H1 (cell line): ENCODE measurements around the gene SMAD7. TPM values are rescaled to one million over a fixed set of nuclear protein-coding genes. Genes with fewer than 3 reads are reported as not detected.

Experiments used
- CTCF ChIA-PET: fragments of 300-600 bp; sonication (Branson Sonifier 250); formaldehyde crosslinking; loops from one replicate; lab custom pipeline; 2021; ENCODE audit not compliant: partially characterized antibody; lab: Charles Lee
- POLR2A ChIA-PET: fragments of 300-600 bp; sonication (Branson Sonifier 250); formaldehyde crosslinking; loops from one replicate; lab custom pipeline; 2021; ENCODE audit warnings: inconsistent platforms; ENCODE audit not compliant: partially characterized antibody; lab: Charles Lee
- DNase-seq, 2 experiments: peaks; one replicate each; pipeline versions ENCODE4 v3.0.0 to v3.0.0-alpha.2; 2010 to 2022; ENCODE audit warnings: low spot score in 2 of 2, low read depth in 1 of 2, mixed read lengths in 1 of 2
- FAIRE-seq: peaks from 2 replicates; lab custom pipeline; 2011; peaks lifted over from hg19 to GRCh38; lab: Jason Lieb, UNC
- H2AFZ ChIP-seq: 2 replicates; pipeline ENCODE4 v1.8.1; 2012; ENCODE audit warnings: low read length, inconsistent platforms
- H2AK5ac ChIP-seq: 2 replicates; pipeline ENCODE4 v1.6.1; 2013; ENCODE audit warnings: low read depth, low read length
- H2BK120ac ChIP-seq: replicated peaks from 2 replicates; pipeline ENCODE3; 2013; ENCODE audit warnings: low read depth, low read length, inconsistent platforms
- H2BK12ac ChIP-seq: 2 replicates; pipeline ENCODE4 v1.6.1; 2013; ENCODE audit warnings: low read depth, low read length
- H2BK15ac ChIP-seq: 2 replicates; pipeline ENCODE4 v1.6.1; 2013; ENCODE audit warnings: low read length
- H2BK20ac ChIP-seq: 2 replicates; pipeline ENCODE4 v1.6.1; 2013; ENCODE audit warnings: low read length
- H2BK5ac ChIP-seq: 2 replicates; pipeline ENCODE4 v1.6.1; 2013; ENCODE audit warnings: low read depth, low read length
- H3K14ac ChIP-seq: 2 replicates; pipeline ENCODE4 v1.6.1; 2013; ENCODE audit warnings: inconsistent platforms; ENCODE audit not compliant: insufficient read length
- H3K18ac ChIP-seq: 2 replicates; pipeline ENCODE4 v1.6.1; 2013; ENCODE audit warnings: low read length; ENCODE audit errors: extremely low read depth
- H3K23ac ChIP-seq: 2 replicates; pipeline ENCODE4 v1.6.1; 2013; ENCODE audit warnings: inconsistent platforms; ENCODE audit not compliant: insufficient read length
- H3K23me2 ChIP-seq: 2 replicates; pipeline ENCODE4 v1.6.1; 2013; ENCODE audit warnings: low read depth, low read length
- H3K27ac ChIP-seq: 2 replicates; pipeline ENCODE4 v1.6.1; 2011; ENCODE audit warnings: low read depth, low read length, inconsistent platforms
- H3K27me3 ChIP-seq, 4 experiments: replicated peaks in 1 of 4; 1 replicate in 1 of 4; 2 replicates in 3 of 4; pipeline versions ENCODE4 v1.6.1 to v1.8.1; 2011 to 2013; ENCODE audit warnings: low read length in 3 of 4, mild to moderate bottlenecking in 3 of 4, inconsistent platforms in 2 of 4, mixed read lengths in 2 of 4, moderate library complexity in 1 of 4; ENCODE audit not compliant: control insufficient read depth in 3 of 4, insufficient read depth in 3 of 4; ENCODE audit errors: extremely low read depth in 1 of 4
- H3K36me3 ChIP-seq, 4 experiments: 2 replicates each; pipeline versions ENCODE4 v1.6.1 to v1.8.1; 2011 to 2013; ENCODE audit warnings: mild to moderate bottlenecking in 4 of 4, low read length in 3 of 4, moderate library complexity in 2 of 4, control low read depth in 1 of 4, inconsistent platforms in 1 of 4; ENCODE audit not compliant: insufficient read depth in 4 of 4, control insufficient read depth in 2 of 4
- H3K4ac ChIP-seq: replicated peaks from 2 replicates; pipeline ENCODE3; 2013; ENCODE audit warnings: low read length, low read depth, mixed read lengths, inconsistent platforms; ENCODE audit not compliant: insufficient read length
- H3K4me1 ChIP-seq, 4 experiments: replicated peaks in 1 of 4; 1 replicate in 1 of 4; 2 replicates in 3 of 4; pipeline versions ENCODE4 v1.6.1 to v1.8.1; 2011 to 2013; ENCODE audit warnings: low read length in 3 of 4, inconsistent platforms in 2 of 4, mixed read lengths in 1 of 4; ENCODE audit not compliant: insufficient read depth in 4 of 4, control insufficient read depth in 3 of 4
- H3K4me2 ChIP-seq, 2 experiments: 2 replicates each; pipeline versions ENCODE4 v1.6.1 to v1.8.1; 2011 to 2013; ENCODE audit warnings: low read depth in 2 of 2, low read length in 2 of 2, control low read depth in 1 of 2, inconsistent platforms in 1 of 2, mild to moderate bottlenecking in 1 of 2; ENCODE audit not compliant: insufficient read depth in 1 of 2
- H3K4me3 ChIP-seq, 4 experiments: fragments of 200-600, 300-600 bp in 1 of 4; sonication (generic), shearing (Covaris generic), sonication (Bioruptor Twin) in 1 of 4; 2 replicates each; pipeline versions ENCODE4 v1.5.1 to v1.8.1; 2011 to 2016; ENCODE audit warnings: low read length in 4 of 4, low read depth in 3 of 4, control low read depth in 2 of 4, inconsistent platforms in 2 of 4, mild to moderate bottlenecking in 2 of 4, mixed read lengths in 1 of 4, moderate library complexity in 1 of 4; ENCODE audit not compliant: insufficient read depth in 2 of 4; ENCODE audit errors: extremely low read depth in 1 of 4
- H3K56ac ChIP-seq: replicated peaks from 2 replicates; pipeline ENCODE3; 2013; ENCODE audit warnings: low read depth, mild to moderate bottlenecking, mixed read lengths, low read length, inconsistent platforms; ENCODE audit not compliant: insufficient read length
- H3K79me1 ChIP-seq: 2 replicates; pipeline ENCODE4 v1.6.1; 2013; ENCODE audit warnings: low read depth, low read length, control low read depth
- H3K79me2 ChIP-seq, 2 experiments: 2 replicates each; pipeline versions ENCODE4 v1.6.1 to v1.8.1; 2012 to 2013; ENCODE audit warnings: low read length in 2 of 2, mild to moderate bottlenecking in 2 of 2, inconsistent platforms in 1 of 2; ENCODE audit not compliant: insufficient read depth in 2 of 2, control insufficient read depth in 1 of 2
- H3K9ac ChIP-seq, 4 experiments: replicated peaks in 1 of 4; 1 replicate in 1 of 4; 2 replicates in 3 of 4; pipeline versions ENCODE4 v1.6.1 to v1.8.1; 2011 to 2013; ENCODE audit warnings: low read depth in 3 of 4, low read length in 3 of 4, control low read depth in 2 of 4, mild to moderate bottlenecking in 2 of 4, moderate library complexity in 2 of 4, inconsistent platforms in 1 of 4; ENCODE audit errors: extremely low read depth in 1 of 4
- H3K9me3 ChIP-seq, 2 experiments: 2 replicates each; pipeline versions ENCODE4 v1.6.1 to v1.8.1; 2012 to 2013; ENCODE audit warnings: mild to moderate bottlenecking in 2 of 2, moderate library complexity in 2 of 2, control low read depth in 1 of 2, inconsistent platforms in 1 of 2, low read depth in 1 of 2, low read length in 1 of 2, mixed read lengths in 1 of 2; ENCODE audit not compliant: insufficient read depth in 2 of 2
- H4K20me1 ChIP-seq, 2 experiments: replicated peaks in 1 of 2; 2 replicates each; pipeline versions ENCODE3 to v1.8.1; 2011 to 2013; ENCODE audit warnings: inconsistent platforms in 2 of 2, low read length in 2 of 2, mild to moderate bottlenecking in 1 of 2; ENCODE audit not compliant: insufficient read depth in 2 of 2, control insufficient read depth in 1 of 2
- H4K5ac ChIP-seq: 2 replicates; pipeline ENCODE4 v1.6.1; 2013; ENCODE audit warnings: low read length, low read depth, mixed read lengths, inconsistent platforms; ENCODE audit not compliant: insufficient read length
- H4K8ac ChIP-seq: 2 replicates; pipeline ENCODE4 v1.8.0; 2013; ENCODE audit warnings: mild to moderate bottlenecking, moderate library complexity, low read length, inconsistent platforms; ENCODE audit not compliant: insufficient read depth; ENCODE audit errors: extremely low read depth
- H4K91ac ChIP-seq: replicated peaks from 2 replicates; pipeline ENCODE3; 2013; ENCODE audit warnings: low read length, mixed read lengths, inconsistent platforms; ENCODE audit not compliant: insufficient read length
- BCL11A ChIP-seq, 2 experiments: IDR thresholded peaks; one replicate each; pipeline ENCODE4 v1.6.1; 2011; ENCODE audit warnings: low read depth in 2 of 2, low read length in 2 of 2, mild to moderate bottlenecking in 2 of 2
- CHD2 ChIP-seq: IDR thresholded peaks from 2 replicates; pipeline ENCODE4 v1.6.1; 2012; ENCODE audit warnings: low read length, improper control_type of control experiment
- EZH2 ChIP-seq: fragments of 200-600 bp; sonication (generic); IDR thresholded peaks from 2 replicates; pipeline ENCODE4 v1.7.1; 2012; ENCODE audit warnings: low read depth, mild to moderate bottlenecking, moderate library complexity, low read length, inconsistent platforms; ENCODE audit not compliant: severe bottlenecking
- FOSL1 ChIP-seq: IDR thresholded peaks from 2 replicates; pipeline ENCODE4 v1.6.1; 2011; ENCODE audit warnings: mild to moderate bottlenecking, low read depth, low read length, moderate library complexity; ENCODE audit not compliant: insufficient read depth
- KDM5A ChIP-seq: fragments of 200-600 bp; IDR thresholded peaks from 2 replicates; pipeline ENCODE4 v1.7.1; 2012; ENCODE audit warnings: mild to moderate bottlenecking, low read length, inconsistent platforms, mixed read lengths
- NRF1 ChIP-seq: IDR thresholded peaks from 2 replicates; pipeline ENCODE4 v1.6.1; 2011; ENCODE audit warnings: mild to moderate bottlenecking, low read depth, low read length, improper control_type of control experiment
- POLR2A ChIP-seq, 2 experiments: IDR thresholded peaks; 1 replicate in 1 of 2; 2 replicates in 1 of 2; pipeline ENCODE4 v1.6.1; 2011; ENCODE audit warnings: low read depth in 2 of 2, low read length in 2 of 2, mild to moderate bottlenecking in 2 of 2; ENCODE audit errors: control extremely low read depth in 1 of 2
- SRF ChIP-seq: IDR thresholded peaks from 2 replicates; pipeline ENCODE4 v1.6.1; 2011; ENCODE audit warnings: mild to moderate bottlenecking, low read depth, low read length, moderate library complexity
- SUZ12 ChIP-seq: fragments of 200-600 bp; sonication (generic); IDR thresholded peaks from 2 replicates; pipeline ENCODE4 v1.6.1; 2012; ENCODE audit warnings: mild to moderate bottlenecking, inconsistent platforms, low read length, moderate library complexity, mixed read lengths
- TAF1 ChIP-seq: IDR thresholded peaks from 2 replicates; pipeline ENCODE4 v1.6.1; 2011; ENCODE audit warnings: mild to moderate bottlenecking, low read depth, low read length
- TCF12 ChIP-seq: IDR thresholded peaks from 2 replicates; pipeline ENCODE4 v1.6.1; 2011; ENCODE audit warnings: low read depth, mild to moderate bottlenecking, low read length
- TEAD4 ChIP-seq: IDR thresholded peaks from 2 replicates; pipeline ENCODE4 v1.6.1; 2012; ENCODE audit warnings: low read depth, low read length, inconsistent platforms, mixed read lengths
- WGBS, 2 experiments: shearing (Covaris generic) in 1 of 2; methylation state at CpG; one replicate each; pipeline versions ENCODE4 v1.1.6 to v1.1.7; 2013 to 2015; ENCODE audit warnings: low lambda C conversion rate in 2 of 2, mixed read lengths in 2 of 2, inconsistent platforms in 1 of 2, low coverage in 1 of 2, missing lambda C conversion rate in 1 of 2; ENCODE audit not compliant: insufficient replicate concordance in 2 of 2, insufficient coverage in 1 of 2, insufficient read length in 1 of 2; ENCODE audit errors: extremely low coverage in 1 of 2, missing lambda C conversion rate in 1 of 2; 5-methylcytosine and 5-hydroxymethylcytosine counted together
- polyA plus RNA-seq, 7 experiments: library from polyadenylated mRNA; depleted of rRNA in 3 of 7; stranded (reverse) in 5 of 7; unstranded in 2 of 7; fragments of >200 nt in 5 of 7; fragments of 200-250 nt in 2 of 7; gene quantifications; 1 replicate in 5 of 7; 2 replicates in 1 of 7; 4 replicates in 1 of 7; pipeline versions ENCODE4 v1.2.1 to v1.2.3, GENCODE V29; 2011 to 2013; ENCODE audit warnings: missing spikeins in 2 of 7, mixed read lengths in 2 of 7
- total RNA-seq: library from RNA; stranded (reverse); fragmentation: NEBNext Ultra II Directional; extraction: Animal tissue kit (Norgen Biotek cat#: 25700); gene quantifications from 2 replicates; pipeline ENCODE4 v1.2.1, GENCODE V29; 2021

SMAD7 gene
- total and polyA plus RNA-seq, 2 of the 8 experiments (the other 6 are each of a cell fraction or from before 2014, with no cell fraction given), result 6.5 to 15.5 TPM

DNA sequence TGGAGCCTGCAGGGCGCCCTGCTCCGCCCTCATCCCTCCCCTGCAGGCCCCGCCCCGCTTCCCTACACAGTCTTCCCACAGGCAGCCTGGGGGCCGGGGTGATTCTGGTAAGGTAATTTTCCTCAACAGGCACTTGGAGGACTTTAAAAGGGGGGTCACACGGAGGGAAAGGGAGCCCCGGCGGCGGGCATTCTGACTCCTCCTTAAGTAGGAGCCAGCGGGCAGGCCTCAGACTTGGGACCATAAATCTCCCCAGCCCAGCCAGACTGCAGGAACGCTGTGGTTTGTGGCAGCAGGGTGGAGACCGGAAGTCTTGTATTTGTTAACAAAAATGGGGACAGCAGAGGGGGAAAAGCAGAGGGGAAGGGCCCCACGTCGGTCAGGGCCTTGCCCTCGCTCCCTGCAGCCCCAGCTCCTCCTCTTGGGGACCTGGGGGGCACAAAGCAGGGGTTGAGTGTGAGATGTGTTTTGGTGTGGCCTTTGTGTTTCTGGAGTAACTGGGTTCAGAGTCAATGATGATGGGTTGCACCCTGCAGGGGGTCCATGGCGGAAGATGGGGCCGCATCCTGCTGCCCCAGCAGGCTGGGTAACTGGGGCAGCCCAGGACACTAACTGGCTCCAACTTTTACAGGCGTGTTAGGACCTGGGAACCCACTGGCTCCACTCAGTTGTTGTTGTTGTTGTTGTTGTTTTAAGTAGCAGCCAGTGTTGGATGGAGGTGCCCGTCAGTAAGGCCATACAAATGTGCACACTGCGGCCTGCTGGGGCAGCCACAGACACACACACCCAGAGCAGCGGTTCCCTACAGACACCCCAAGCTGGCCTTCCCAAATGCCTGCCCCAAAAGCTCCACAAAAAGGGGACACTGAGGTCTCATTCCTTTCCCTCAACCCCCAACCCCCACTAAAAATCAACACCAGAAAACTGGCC, 27.7 kb downstream of the SMAD7 start:
- no peak overlapping the region for H3K14ac ChIP-seq
- H3K27me3 ChIP-seq, result no peaks in the 10 kb centered on the region; a peak in 1 of 7 replicates
- H2BK20ac ChIP-seq, result no peak overlapping the region
- no peak overlapping the region for H3K27ac ChIP-seq
- no peaks in the 10 kb centered on the region for H3K9me3 ChIP-seq
- H4K20me1 ChIP-seq, result peaks cover 0 to 6% of the 10 kb centered on the region in 2 experiments
- CTCF ChIA-PET, result interaction anchor here (0.8 to 1.9 kb wide), 7 partner anchors 8 to 246 kb away, joined by 3 to 6 read pairs (median 4); no protein-coding TSS in a partner anchor
- no peaks in the 10 kb centered on the region for H3K23me2 ChIP-seq
- no peak overlapping the region for H2BK120ac ChIP-seq
- no peak overlapping the region for H3K56ac ChIP-seq
- H2BK12ac ChIP-seq, result 0 out of 2 replicates have a peak overlapping the region, but pooled peaks have one; percentile 27
- H3K4me1 ChIP-seq, result peaks cover 0 to 30% (median 14%) of the 10 kb centered on the region in 4 experiments; a peak in 6 of 7 replicates
- no peak overlapping the region for H4K5ac ChIP-seq
- H2BK15ac ChIP-seq, result no peak overlapping the region; the same call in 1 of the 2 replicates
- H4K91ac ChIP-seq, result no peak overlapping the region
- H3K18ac ChIP-seq, result no peak overlapping the region; the same call in 1 of the 2 replicates
- H3K4me2 ChIP-seq, result no peak overlapping the region; a peak in 1 of 4 replicates
- POLR2A ChIA-PET, result interaction anchor here (0.6 to 1.8 kb wide), 4 partner anchors 10 to 29 kb away, joined by 3 to 5 read pairs (median 4); no protein-coding TSS in a partner anchor
- FAIRE-seq (no peak), DNase-seq (no peak)
- H3K9ac ChIP-seq, result no peak overlapping the region
- TF ChIP-seq TCF12 (no peak), TAF1 (no peak), SRF (no peak), POLR2A (IDR thresholded peaks at IDR 0.05; ENCODE audit: control extremely low read depth in 1 of 2, low read depth in 2 of 2, low read length in 2 of 2) (no peak), EZH2 (no peak), KDM5A (no peak), FOSL1 (no peak), NRF1 (no peak), SUZ12 (no peak), BCL11A (IDR thresholded peaks at IDR 0.05; ENCODE audit: low read depth in 2 of 2, low read length in 2 of 2) (no peak), TEAD4 (no peak), CHD2 (no peak)
- no peaks in the 10 kb centered on the region; a peak in 1 of 8 replicates for H3K36me3 ChIP-seq
- H3K79me2 ChIP-seq, result peaks cover 0 to 29% of the 10 kb centered on the region in 2 experiments; a peak in 2 of 4 replicates
- H2AFZ ChIP-seq, result no peak overlapping the region
- H4K8ac ChIP-seq, result 0 out of 2 replicates have a peak overlapping the region, but pooled peaks have one; percentile 7
- 0 out of 2 replicates have a peak overlapping the region, but pooled peaks have one; percentile 8 for H2AK5ac ChIP-seq
- H2BK5ac ChIP-seq, result no peak overlapping the region
- H3K79me1 ChIP-seq, result peaks cover 19% of the 10 kb centered on the region
- H3K4me3 ChIP-seq, result no peak overlapping the region
- no peak overlapping the region for H3K4ac ChIP-seq
- 76% methylated on average over 17 of the region's 21 CpGs; no CpG with 5 or more reads in 1 of the 2 experiments for WGBS, 2 experiments
- no peak overlapping the region for H3K23ac ChIP-seq
